ENCODE data around the gene SRBD1.

Gene SRBD1

DNA sequence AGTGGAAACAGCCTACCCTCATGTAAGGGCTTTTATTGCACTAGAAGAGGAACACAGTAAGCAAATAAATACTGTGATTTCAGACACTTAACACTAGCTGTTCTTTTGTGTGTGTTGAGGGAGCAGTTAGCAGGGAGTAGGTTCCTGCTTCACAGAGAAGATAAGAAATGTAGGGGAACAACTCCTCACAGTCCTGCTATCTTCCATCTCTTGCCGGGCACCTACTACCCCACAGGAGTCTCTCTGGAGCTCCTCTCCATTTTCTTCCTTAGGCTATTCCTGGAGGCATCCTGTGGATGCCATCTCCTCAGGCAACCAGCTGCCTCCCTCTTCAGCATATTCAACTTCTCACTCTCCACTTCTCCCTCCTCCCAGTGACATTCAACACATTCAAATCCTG lies 145.0 kb downstream of the SRBD1 start:
- no peak for TF ChIP-seq SIN3A (IDR thresholded peaks at IDR 0.05; ENCODE audit: borderline replicate concordance, insufficient read depth, low read length)
- TF ChIP-seq, protein P1, sequence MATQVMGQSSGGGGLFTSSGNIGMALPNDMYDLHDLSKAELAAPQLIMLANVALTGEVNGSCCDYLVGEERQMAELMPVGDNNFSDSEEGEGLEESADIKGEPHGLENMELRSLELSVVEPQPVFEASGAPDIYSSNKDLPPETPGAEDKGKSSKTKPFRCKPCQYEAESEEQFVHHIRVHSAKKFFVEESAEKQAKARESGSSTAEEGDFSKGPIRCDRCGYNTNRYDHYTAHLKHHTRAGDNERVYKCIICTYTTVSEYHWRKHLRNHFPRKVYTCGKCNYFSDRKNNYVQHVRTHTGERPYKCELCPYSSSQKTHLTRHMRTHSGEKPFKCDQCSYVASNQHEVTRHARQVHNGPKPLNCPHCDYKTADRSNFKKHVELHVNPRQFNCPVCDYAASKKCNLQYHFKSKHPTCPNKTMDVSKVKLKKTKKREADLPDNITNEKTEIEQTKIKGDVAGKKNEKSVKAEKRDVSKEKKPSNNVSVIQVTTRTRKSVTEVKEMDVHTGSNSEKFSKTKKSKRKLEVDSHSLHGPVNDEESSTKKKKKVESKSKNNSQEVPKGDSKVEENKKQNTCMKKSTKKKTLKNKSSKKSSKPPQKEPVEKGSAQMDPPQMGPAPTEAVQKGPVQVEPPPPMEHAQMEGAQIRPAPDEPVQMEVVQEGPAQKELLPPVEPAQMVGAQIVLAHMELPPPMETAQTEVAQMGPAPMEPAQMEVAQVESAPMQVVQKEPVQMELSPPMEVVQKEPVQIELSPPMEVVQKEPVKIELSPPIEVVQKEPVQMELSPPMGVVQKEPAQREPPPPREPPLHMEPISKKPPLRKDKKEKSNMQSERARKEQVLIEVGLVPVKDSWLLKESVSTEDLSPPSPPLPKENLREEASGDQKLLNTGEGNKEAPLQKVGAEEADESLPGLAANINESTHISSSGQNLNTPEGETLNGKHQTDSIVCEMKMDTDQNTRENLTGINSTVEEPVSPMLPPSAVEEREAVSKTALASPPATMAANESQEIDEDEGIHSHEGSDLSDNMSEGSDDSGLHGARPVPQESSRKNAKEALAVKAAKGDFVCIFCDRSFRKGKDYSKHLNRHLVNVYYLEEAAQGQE (IDR thresholded peaks at IDR 0.05; ENCODE audit: insufficient read depth in 1 of 2, low read depth in 2 of 2, low read length in 2 of 2): no peak
- no peak for TF ChIP-seq FOXP2 (optimal IDR thresholded peaks at IDR 0.05; ENCODE audit: borderline replicate concordance, extremely low read depth, extremely low read length, insufficient read depth)
- no peak for TF ChIP-seq POLR2AphosphoS5 (IDR thresholded peaks at IDR 0.05; ENCODE audit: low read depth, low read length)
- no peak for TF ChIP-seq TAF1 (IDR thresholded peaks at IDR 0.05; ENCODE audit: borderline replicate concordance, insufficient read depth, low read length)

DNA sequence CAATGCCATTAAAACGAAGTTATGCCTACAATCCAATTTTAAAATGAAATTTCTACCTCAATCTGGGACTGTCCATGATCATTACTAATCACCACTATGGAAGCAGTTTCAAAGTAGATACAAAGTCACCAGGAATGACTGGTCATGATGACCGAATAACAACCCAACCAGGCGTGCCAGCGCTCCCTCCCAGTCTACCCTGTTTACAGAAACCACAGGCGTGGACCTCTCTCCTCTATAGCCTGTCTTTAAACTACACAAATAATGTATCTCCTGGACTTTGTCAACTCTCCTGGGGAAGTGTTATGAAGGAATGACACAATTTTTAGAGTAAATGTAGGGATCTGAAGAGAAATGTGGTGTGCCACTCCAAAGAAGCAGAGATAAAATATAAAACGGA lies 150.2 kb downstream of the SRBD1 start:
- TF ChIP-seq SIN3A (IDR thresholded peaks at IDR 0.05; ENCODE audit: borderline replicate concordance, insufficient read depth, low read length) (no peak), TAF1 (IDR thresholded peaks at IDR 0.05; ENCODE audit: borderline replicate concordance, insufficient read depth, low read length) (no peak), POLR2AphosphoS5 (IDR thresholded peaks at IDR 0.05; ENCODE audit: low read depth, low read length) (no peak), FOXP2 (optimal IDR thresholded peaks at IDR 0.05; ENCODE audit: borderline replicate concordance, extremely low read depth, extremely low read length, insufficient read depth) (no peak)
- TF ChIP-seq, protein P1 (IDR thresholded peaks at IDR 0.05; ENCODE audit: insufficient read depth in 1 of 2, low read depth in 2 of 2, low read length in 2 of 2): no peak

DNA sequence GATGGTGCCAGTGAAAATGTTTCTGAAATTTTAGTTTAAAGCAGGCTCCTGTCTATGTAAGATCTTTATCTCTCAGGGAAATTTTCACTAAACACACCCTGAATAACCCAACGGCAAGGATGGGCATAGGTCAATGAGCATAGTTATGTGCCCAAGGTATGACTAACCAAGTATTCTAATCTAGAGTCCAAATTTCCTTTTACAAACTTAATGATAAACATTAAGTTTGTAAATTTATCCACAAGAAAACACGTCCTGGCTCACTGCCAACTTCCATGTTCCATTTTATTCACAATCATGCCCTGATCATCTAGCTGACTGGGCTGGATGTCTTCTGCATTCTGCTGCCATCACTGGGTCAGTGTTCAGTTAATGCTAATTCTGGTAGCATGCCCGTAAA lies 151.2 kb downstream of the SRBD1 start:
- TF ChIP-seq, protein P1 (IDR thresholded peaks at IDR 0.05; ENCODE audit: insufficient read depth in 1 of 2, low read depth in 2 of 2, low read length in 2 of 2): no peak
- TF ChIP-seq SIN3A (IDR thresholded peaks at IDR 0.05; ENCODE audit: borderline replicate concordance, insufficient read depth, low read length): no peak
- TF ChIP-seq TAF1 (IDR thresholded peaks at IDR 0.05; ENCODE audit: borderline replicate concordance, insufficient read depth, low read length): no peak
- no peak for TF ChIP-seq FOXP2 (optimal IDR thresholded peaks at IDR 0.05; ENCODE audit: borderline replicate concordance, extremely low read depth, extremely low read length, insufficient read depth)
- TF ChIP-seq POLR2AphosphoS5 (IDR thresholded peaks at IDR 0.05; ENCODE audit: low read depth, low read length): no peak

DNA sequence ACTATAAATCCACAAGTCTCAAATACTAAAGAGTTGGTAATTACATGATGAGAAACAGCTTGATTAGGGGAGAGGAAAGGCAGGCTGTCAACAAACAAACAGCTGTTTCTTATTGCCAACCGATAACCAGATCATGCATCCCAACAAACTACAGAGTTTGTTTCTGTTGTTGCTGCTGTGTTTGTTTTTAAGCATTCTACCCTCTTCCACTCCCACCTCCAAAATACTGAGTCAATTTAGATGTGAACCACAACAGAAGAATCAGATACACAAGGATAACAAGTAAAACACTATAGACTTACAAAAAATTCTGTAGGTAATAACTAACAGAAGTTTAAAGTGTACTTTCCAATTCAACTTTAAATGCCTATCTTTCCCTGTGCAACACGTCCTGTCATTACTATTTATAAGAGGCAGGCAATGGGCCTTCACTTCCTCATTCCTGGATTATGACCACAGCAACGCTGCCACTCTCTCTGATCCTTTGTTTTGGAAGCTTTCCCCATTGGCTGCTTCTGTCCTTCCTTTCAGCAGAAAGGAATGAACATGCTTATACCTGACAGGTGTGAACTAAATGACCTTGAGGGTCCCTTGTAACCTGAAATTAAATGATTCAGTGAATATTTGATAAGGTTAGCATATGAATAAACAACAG lies 152.0 kb downstream of the SRBD1 start:
- TF ChIP-seq TAF1 (IDR thresholded peaks at IDR 0.05; ENCODE audit: borderline replicate concordance, insufficient read depth, low read length) (no peak), SIN3A (IDR thresholded peaks at IDR 0.05; ENCODE audit: borderline replicate concordance, insufficient read depth, low read length) (no peak), POLR2AphosphoS5 (IDR thresholded peaks at IDR 0.05; ENCODE audit: low read depth, low read length) (no peak), FOXP2 (optimal IDR thresholded peaks at IDR 0.05; ENCODE audit: borderline replicate concordance, extremely low read depth, extremely low read length, insufficient read depth) (no peak)
- TF ChIP-seq, protein P1 (IDR thresholded peaks at IDR 0.05; ENCODE audit: insufficient read depth in 1 of 2, low read depth in 2 of 2, low read length in 2 of 2): no peak

All from PFSK-1 (cell line).